Measurements from ENCODE around the gene SELENOS.
A peak's percentile ranks its signal among the peaks of the same experiment; 100 is the strongest.
"Not testable (repeated sequence)": the region's sequence is repeated elsewhere in the genome, so short reads cannot be mapped to it uniquely, and the experiment has no call there.

SELENOS gene

DNA sequence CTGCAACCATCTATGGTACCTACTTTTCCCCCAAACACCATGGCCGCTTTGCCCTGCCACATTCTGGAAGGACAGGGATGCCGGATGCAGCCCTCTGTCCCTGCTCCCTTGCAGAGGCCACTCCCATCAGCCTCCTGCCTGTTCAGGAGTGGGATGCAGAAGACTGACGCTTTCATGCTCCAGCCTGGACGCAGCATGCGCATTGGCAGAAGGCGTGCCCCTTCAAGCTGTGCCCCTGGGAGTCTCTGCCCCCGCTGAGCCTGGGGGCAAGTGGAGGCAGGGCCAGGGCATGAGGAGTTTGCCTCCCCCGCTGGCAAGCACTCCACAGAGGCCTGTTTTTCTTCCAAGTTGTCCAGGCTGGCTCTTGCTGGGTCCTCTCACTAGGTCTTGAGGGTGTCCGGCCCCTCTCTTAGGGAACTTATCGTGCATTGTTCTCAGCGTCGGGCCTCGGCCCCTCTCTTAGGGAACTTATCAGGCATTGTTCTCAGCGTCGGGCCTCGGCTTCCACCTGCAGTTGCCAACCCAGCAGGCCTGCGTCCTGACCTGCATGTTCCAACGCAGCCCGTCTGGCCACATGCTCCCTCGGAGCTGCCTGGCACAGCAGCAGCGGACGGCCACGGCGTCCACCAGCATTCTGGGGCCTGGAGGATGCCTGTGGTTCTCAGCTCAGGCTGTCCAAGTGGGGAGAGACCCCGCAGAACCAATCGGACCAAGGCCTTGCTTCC is 32.3 kb upstream of the SELENOS start:
- DNase-seq, result no peak

DNA sequence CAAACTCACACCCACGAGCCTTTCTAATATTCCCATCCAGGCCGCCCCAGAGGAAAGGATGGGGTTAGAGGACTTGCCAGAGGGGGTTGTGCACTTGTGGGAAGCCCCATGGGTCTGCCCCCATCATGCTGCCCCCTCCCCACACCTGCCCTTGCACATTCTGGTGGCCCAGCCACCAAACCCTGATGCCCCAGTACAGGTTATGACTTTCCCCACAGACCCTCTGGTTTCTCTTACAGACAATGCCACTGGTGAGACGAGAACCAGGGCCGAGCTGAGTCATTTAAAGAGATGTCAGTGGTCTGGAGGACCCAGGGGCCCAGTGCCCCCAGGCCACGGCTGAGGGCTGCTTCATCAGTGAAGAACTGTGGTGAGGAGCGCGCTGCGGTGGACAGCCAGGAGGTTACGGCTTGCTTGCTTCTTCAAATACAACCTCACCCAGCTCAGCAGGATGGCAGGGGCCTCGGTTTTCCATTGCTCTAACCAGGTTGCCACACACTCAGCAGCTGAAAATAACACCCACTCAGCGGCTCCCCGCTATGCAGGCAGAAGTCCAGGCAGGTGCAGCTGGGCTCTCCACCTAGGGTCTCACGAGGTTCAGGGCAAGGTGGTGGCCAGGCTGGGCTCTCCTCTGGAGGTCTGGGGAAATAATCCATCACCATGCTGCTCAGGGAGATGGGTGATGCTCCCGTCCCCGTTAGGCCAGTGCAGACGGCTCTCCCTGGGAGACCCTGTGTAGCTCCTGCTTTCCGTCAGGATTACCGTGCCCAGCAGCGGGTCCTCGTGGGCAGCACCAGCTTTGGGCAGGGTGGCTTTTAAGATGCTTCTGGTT is 31.5 kb upstream of the SELENOS start:
- DNase-seq, result no peak

DNA sequence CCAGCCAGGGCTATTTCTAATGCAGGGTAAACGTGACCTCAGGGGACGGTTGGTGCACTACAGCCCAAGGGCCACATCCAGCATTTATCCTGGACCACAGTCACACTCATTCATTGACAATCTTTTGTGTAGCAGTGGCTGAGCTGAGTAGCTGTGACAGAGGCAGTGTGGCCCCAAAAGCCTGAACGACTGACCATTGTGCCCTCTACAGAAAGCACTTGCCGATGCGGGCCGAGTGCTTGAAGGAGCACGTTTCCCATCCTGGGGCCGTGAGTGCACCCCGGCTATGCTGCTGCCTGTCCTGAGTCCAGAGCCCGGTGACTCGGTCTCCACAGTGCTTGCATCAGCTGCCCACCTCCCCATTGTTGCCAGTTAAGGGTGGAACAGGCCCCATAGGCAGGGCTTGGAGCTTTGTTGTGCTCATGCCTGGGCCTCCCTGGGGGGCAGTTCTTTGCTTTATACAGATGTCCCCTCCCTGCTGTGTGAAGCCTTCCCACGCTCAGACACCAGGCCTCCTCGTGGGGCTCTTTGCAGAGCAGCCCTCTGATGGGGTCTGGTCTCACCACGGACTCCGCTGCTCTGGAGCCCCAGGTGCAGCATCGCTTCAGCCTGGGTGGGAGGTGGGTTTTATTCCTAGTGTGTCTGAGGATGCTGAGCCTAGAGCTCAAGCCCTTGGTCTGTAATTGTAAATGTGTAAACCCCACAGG is 30.8 kb upstream of the SELENOS start:
- DNase-seq, result no peak

DNA sequence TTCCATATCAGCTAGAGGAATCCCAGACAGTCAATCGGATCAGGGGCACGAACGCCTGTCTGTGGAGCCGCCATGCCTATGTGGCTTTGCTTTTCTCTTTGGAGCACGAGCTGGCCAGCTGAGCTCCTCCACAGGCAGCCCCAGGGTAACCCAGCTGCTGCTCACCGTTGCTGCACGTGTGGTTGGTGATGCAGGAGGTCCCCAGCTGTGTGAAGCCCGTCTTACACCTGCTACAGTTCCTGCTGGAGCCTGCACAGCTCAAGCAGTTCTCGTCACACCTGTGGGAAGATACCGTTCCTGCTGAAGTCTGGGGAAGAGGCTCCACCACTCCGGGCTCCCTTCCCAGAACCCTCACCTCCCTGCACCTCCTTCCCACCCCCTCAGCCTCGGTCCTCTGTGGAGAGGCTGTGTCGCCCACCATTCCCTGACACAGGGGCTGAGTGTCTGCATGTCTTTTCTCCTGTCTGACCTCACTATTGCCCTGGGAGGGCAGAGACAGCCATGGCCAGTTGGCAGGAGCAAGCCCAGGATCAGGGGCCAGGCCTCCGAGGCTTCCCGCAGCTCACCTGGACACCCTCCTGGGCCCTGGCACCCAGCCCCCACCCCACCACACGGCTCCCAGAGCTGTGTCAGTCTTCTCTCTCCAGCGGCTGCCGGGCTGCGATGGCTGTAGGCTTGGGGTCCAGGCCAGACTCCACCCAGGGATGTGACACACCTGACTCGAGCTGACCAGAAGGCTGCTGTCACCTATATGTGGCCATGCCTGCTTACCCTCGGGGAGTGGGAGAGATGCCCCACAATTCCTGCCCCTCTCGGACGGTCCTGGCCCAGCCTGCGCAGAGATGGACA is 30.0 kb upstream of the SELENOS start:
- no peak for DNase-seq

DNA sequence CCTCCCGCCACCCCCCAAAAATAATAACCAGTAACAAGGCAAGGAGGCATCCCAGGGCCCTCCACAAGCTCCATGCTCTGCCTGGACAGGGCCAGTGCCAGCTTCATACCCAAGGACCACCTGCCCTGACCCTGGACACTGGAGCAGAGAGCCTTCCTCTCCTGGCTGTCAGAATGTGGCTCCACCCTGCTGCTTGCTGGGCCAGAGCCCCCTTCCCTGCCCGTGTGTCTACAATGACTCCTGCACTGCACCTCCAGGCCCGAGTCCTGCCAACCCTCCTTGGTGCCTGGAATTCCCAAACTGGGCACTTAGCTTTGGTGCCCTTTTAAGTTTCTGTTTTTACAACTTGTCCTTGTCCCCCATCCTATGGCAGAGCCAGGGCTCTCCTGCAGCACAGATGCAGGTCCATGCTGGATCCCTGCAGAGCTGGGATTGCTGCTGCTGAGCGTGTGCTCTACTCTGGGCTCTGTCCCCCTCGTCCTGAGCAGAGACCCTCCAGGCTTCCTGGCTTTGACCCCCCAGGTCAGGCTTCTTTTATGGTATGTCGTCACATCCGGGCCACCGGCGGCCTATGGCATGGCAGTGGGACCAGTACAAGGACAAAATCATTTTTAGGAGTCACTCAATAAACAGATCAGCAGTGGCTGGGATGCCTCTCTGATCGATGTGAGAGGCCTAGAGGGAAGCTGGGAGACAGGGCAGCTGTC is 29.2 kb upstream of the SELENOS start:
- DNase-seq, result no peak

DNA sequence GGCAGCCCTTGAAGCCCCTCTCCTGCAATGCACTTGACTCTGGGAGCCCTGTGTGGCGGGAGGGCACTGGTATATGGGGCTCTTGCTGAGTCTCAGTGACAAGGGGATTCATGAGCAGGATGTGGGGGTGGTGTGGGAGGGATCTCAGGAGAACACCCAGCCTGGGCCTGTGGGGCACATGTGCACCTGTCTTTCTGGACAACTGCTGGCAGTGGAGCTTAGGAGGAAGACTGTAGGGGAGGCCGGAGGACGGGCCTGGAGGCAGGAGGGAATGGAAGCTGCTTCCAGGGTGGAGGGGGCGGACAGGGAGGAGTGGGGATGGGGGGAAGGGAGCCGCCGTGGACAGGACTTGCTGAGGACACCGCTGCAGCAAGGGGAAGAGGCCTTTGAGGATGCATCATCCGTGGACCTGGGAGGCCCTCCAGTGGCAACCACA is 28.6 kb upstream of the SELENOS start:
- no peak for DNase-seq

DNA sequence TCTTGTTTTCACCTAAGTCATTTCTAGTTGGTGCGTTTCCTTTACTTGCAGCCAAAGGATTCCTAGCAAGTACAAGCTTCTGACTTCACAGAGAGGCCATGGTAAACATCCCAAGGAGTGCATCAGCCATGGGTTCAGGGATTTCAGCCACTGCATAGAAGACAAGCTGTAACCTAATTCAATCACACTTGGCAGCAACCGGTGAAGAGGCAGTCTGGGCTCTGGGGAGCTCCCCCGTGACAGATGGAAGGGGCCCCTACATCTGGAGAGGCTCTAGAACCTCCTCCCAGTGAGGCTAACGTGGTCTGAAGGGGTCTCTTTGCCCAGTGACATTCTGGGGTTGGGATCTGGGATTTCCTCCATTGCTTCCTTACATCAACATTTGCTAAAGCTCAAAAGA is 26.1 kb upstream of the SELENOS start:
- DNase-seq, result no peak

DNA sequence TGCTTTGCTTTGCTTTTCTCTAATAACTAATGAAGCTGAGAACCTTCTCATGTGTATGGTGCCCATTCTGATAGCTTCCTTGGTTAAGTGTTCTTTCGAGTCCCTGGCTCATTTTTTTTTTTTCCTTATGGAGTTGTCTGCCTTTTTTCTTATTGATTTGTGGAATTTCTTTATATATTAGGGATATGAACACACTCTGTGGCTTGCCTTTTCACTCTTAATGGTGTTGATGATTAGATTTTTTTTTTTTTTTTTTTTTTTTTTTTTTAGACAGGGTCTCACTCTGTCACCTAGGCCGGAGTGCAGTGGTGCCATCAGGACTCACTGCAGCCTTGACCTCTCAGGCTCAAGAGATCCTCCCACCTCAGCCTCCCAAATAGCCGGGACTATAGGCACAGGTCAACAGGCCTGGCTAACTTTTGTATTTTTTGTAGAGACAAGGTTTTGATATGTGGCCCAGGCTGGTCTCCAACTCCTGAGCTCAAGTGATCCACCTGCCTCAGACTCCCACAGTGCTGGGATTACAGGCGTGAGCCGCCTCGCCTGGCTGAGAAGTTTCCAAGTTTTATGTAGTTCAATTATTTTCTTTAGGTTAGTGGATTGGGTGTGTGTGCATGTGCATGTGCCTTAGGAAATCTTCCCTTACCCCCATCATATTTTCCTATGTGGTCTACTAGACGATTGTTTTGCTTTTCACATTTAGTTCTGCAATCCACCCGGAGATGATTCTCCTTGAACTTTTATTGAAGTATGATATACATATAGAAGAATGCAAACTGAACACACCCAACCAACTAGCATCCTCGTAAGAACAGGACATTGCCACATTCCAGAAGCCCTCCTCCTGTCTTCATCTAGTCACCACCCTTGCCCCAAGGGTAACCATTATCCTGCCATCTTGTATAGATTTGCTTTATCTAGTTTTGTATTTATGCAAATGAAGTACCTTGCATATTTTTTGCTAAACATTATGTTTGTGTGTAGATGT is 19.4 kb upstream of the SELENOS start:
- DNase-seq, result no peak

DNA sequence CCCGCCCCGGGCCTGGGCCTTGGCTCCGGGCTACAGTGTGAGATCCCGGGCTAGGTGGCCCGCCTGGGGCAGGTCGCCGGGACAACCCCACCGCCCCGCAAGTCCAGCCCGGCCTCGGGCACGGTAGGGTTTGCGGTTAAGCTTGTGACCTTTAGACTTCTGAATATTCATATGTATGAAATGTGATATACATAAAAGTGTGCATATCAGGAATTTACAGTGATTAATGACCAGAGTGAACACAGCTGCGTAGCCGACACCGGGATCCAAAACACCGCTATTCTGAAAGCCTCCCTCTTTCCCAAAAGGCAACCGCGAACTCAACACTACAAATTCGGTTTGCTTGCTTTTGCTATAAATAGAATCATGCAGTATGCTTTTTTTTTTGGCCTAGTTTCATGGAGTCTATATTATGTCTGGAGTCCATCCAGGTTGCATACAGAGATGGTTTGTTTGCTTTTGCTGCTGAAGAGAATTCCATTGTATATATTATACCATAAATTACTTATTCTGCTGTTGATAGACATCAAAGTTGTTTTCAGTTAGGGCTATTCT is 18.4 kb upstream of the SELENOS start:
- no peak for DNase-seq

DNA sequence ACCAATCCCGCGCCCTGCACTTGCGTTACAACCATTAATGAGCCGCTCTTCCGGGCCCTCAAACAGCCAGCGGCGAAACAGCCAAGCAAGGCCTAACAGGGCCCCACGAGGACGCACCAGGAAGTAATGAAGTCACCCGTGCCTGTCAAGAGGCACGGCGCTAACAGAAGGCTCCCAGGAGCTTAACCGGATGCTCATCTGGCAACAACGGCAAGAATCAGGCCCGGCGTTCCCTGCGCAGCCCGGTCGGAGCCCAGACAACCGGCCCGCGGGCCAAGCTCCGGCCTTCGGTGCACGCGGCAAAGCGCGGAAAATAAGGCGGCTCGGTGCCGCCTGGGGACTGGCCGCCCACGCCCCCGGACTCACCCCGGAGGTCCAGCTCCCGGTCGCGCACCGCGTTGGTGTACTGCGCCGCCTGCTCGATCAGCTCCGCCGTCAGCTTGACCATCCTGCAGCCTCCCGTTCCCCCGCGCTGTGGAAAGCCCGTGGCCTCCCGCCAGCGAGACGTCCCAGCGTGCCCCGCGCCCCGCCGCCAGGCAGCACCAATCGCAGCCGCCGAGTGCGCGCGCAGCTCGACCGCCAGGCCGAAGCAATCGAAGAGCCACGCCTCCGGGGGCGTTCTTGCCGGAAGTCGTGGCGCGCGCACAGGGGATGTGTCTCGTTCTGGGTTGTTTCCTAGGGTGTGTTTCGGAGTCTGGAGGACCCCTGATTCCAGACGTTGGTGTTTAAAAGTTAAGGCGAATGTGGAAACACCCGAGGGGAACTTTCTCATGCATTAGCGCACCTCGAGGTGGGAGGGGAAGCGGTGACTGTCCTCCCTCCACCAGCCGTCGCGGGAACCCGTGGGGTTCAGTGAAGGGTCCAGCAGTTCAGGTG is 17.7 kb upstream of the SELENOS start, which contains the start of gene SNRPA1:
TSS of gene SNRPA1 (minus strand) at position 518 of the 876 bp plus-strand sequence. CDS start at position 448, 70 bp downstream.
- DNase-seq, result peak; percentile 93

DNA sequence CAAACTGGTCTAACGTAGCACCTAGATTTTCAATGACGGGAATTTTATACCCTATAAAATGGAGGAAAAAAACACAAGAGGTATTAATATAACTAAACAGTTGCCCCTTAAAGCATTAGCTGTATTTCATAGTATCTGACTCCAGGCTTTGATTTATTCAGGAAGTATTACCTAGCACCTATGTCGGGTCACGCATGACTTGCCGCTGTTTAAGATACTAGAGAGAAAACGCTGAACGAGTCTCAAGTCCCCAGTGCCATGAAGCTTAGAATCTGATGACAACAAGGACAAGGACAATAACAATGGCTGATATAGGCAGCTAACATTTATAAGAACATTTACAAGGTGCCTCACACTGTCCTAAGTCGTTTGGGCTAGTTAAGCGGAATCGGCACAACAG is 15.8 kb upstream of the SELENOS start:
- no peak for DNase-seq

DNA sequence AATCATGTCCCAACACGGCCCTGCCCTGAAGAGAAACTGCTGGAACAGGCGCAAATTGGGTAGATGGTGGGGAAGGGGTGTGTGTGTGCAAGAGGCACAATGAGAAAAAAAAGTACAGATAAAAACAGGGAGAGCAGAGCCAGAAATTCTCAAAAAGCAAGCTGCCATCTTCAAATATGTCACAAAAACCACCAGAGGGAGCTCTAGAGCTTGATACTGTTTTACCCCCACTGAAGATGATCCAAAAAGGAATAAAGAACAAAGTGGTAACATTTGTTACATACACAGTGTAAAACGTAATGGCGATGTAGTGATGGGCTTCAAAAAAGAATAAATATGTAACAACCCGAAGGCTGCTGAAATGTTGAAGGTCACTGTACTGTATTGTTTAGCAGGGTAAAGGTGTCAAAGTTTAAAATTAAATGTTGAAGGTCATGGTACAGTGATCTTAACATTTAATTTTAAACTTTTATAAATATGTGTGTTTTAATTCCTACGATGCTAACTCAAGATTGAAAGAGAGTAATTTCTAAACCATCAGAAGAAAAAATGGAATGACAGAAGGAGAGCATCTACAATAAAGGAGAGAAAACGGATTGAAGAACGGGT is 11.7 kb upstream of the SELENOS start:
- peak; percentile 24 for DNase-seq

DNA sequence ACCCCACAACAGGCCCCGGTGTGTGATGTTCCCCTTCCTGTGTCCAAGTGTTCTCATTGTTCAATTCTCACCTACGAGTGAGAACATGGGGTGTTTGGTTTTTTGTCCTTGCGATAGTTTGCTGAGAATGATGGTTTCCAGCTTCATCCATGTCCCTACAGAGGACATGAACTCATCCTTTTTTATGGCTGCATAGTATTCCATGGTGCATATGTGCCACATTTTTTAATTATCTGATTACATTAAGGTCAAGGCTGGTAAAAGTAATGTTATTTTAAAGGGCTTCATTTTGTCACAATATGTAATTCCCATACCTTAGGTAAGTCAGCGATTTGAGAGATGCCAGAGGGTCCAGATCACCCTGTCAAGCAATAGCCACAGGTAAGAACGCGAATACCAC is 10.1 kb upstream of the SELENOS start:
- DNase-seq, result not testable (repeated sequence)

DNA sequence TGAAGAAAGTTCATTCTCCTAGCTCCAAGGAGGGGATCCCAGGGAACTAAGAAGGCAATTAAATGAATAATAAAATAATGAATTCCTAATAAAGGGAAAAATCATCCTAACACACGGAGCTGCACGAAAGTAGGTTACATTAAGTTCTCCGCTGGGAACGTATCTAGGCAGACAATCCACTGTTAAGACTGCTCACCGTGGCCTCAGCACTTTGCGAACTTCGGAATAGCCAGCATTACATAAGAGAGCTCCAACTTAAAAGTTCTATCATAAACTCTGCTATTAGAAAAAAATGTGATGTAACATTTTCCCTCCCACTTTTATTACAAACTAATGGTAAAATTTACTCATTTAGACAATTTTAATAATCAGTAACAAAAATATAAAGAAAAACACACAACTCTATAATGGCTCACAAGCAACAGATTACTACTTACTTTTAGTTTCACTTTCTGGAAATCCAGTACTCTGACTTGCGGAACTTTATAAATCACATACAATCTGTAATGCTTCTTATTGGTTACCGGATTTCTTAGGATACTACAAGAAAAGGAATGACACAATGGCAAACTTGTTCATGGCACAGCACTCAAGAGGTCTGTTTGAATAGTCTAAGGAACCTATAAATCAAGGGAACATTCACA is 9.3 kb upstream of the SELENOS start:
- DNase-seq, result no peak

DNA sequence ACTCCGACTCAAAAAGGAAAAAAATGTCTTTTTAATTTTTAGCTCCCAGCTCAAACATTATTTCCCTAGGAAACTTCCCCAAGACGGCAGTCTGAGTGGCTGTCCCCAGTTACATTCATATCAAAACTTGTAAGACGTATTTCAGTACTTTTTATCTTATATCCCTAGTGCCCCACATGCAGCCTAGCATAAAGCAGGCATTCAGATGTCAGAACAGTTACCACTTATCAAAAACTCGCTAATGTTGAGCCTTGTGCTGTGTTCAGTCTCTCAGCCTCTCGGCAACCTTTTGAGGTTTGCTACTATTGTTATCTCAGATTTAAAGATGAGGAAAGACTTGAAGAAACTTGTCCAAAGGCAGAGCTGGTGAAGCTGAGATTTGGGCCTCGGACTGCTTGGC is 6.6 kb upstream of the SELENOS start:
- no peak for DNase-seq

DNA sequence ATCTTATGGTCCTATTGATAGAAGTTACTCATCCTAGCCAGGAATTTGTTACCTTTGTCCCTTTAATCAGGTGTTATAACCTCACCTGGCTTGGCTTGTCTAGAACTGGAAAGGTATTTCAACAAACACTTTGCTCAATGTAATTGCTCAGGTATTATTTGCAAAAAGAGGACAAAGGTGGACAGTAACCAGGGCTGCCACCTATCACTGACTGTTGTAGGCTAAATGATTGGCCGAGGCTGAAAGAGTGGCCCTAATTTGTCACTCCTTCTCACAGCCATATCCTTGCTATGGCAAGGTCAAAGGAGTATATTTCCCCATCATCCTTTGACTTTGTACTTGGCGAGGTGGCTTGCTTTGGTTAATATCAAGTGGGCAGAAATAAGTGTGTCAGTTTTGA is 2.7 kb upstream of the SELENOS start:
- no peak for DNase-seq

DNA sequence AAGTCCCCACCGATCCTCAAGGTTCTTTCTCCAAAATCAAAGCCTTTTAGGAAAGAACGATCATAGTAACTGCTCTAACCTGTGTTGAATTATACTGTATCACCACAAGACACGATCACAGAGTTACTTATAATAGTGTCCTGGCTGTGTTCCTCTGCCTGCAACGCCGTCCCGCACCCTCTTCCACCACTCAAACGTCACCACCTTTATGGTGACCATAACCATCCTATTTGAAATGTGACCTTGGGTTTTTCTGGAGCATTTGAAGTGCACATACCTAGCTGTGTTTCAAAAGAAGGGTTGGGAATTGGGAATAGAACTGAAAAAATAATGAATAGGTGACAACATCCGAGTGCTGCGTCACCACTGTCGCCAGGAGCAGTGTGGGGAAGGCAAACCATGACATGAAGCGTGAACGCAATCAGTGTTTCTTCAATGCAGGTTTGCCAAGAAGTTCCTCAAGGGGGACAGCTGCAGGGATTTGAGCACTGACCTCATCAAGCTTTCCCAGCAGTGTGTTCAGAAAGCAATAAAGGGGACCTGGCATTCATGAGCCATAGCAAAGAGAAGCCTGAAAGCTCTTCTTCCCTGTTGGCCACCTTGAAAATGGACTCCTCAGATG is 769 bp upstream of the SELENOS start:
- DNase-seq, result no peak

DNA sequence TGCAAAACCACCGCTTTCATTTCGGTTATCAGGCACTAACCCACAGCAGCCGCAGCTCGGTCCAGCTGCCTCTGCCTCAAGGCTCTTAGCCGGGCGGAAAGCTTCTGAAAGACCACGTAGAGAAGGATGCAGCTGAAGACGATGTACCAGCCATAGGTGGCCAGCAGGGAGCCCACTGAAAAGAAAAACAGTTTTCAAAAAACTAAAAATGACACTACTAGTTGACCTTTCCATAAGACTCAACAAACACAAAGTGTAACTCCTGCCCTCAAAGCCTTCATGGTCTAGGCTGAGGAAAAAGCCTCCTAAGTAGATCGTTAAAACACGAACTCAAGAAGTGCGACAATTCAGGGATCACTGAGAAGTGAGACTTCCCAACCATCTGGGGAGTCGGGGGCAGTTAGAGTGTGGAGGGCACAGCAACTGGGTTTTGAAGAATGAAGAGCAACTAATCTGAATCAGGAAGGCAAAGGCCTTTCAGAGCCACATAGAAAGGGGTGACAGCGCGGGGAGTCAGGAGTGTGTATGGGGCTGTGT is 716 bp downstream of the SELENOS start:
- no peak for DNase-seq
